Esophagus (tissue), 2 donors: ENCODE data around the gene IGSF9. TPM values are rescaled to one million over a fixed set of nuclear protein-coding genes. Genes with fewer than 3 reads are reported as not detected.

Experiments used
- H3K27ac ChIP-seq, 2 donors: one replicate each; pipeline ENCODE4 v1.5.1; 2013; ENCODE audit warnings: low read depth in 2 of 2, mild to moderate bottlenecking in 2 of 2, inconsistent platforms in 1 of 2, low read length in 1 of 2, moderate library complexity in 1 of 2
- H3K27me3 ChIP-seq, 2 donors: one replicate each; pipeline ENCODE4 v1.6.1; 2013; ENCODE audit warnings: low read length in 2 of 2, control low read depth in 1 of 2, mild to moderate bottlenecking in 1 of 2; ENCODE audit not compliant: insufficient read depth in 2 of 2, control insufficient read depth in 1 of 2
- H3K36me3 ChIP-seq, 2 donors: one replicate each; pipeline ENCODE4 v1.6.1; 2013; ENCODE audit warnings: low read length in 1 of 2; ENCODE audit not compliant: control insufficient read depth in 2 of 2, insufficient read depth in 2 of 2
- H3K4me1 ChIP-seq, 2 donors: one replicate each; pipeline ENCODE4 v1.6.1; 2013; ENCODE audit warnings: low read length in 1 of 2; ENCODE audit not compliant: control insufficient read depth in 2 of 2, insufficient read depth in 2 of 2
- H3K4me3 ChIP-seq, 2 donors: one replicate each; pipeline ENCODE4 v1.5.1; 2013; ENCODE audit warnings: low read length in 2 of 2, mild to moderate bottlenecking in 2 of 2, low read depth in 1 of 2, moderate library complexity in 1 of 2
- H3K9me3 ChIP-seq, 2 donors: one replicate each; pipeline ENCODE4 v1.6.1; 2013; ENCODE audit warnings: mild to moderate bottlenecking in 2 of 2, low read depth in 1 of 2, low read length in 1 of 2, moderate library complexity in 1 of 2; ENCODE audit not compliant: control insufficient read depth in 2 of 2, insufficient read depth in 1 of 2
- WGBS, 2 donors: extraction: QIAGEN DNeasy Blood & Tissue Kit; methylation state at CpG; one replicate each; pipeline ENCODE4 v1.1.7; 2013; 5-methylcytosine and 5-hydroxymethylcytosine counted together
- polyA plus RNA-seq, 2 donors: library from polyadenylated mRNA; stranded (reverse); fragments of 200-250 nt; gene quantifications; one replicate each; pipeline ENCODE4 v1.2.3, GENCODE V29; 2013
- donor health status: healthy with polysubstance abuse.
- donor health status: Bipolar disorder and iron deficiency.

IGSF9 gene
- polyA plus RNA-seq, 2 donors = 7.4 to 16.1 TPM

GRCh38 chr1:159951016-159951415 lies 5.6 kb upstream of the IGSF9 start:
- no peaks in the 10 kb centered on the region for H3K27me3 ChIP-seq
- 75 to 80% methylated on average over 2 of the region's 2 CpGs for WGBS, 2 donors
- no peak overlapping the region for H3K27ac ChIP-seq
- H3K4me1 ChIP-seq = peaks cover 0 to 9% of the 10 kb centered on the region in 2 donors
- no peaks in the 10 kb centered on the region for H3K9me3 ChIP-seq
- H3K36me3 ChIP-seq = no peaks in the 10 kb centered on the region
- H3K4me3 ChIP-seq = no peak overlapping the region

GRCh38 chr1:159949981-159950381 lies 4.6 kb upstream of the IGSF9 start:
- no peak overlapping the region for H3K27ac ChIP-seq
- peaks cover 0 to 9% of the 10 kb centered on the region in 2 donors for H3K4me1 ChIP-seq
- H3K27me3 ChIP-seq = no peaks in the 10 kb centered on the region
- no peaks in the 10 kb centered on the region for H3K9me3 ChIP-seq
- no peak overlapping the region for H3K4me3 ChIP-seq
- no peaks in the 10 kb centered on the region for H3K36me3 ChIP-seq
- WGBS, 2 donors = 93% methylated on average over 4 of the region's 4 CpGs

- peak overlapping the region in 1 of 2 donors; percentile 29 for H3K27ac ChIP-seq
- H3K4me3 ChIP-seq = no peak overlapping the region
- 37 to 48% methylated on average over 6 of the region's 6 CpGs for WGBS, 2 donors
- H3K27me3 ChIP-seq = no peaks in the 10 kb centered on the region
- H3K4me1 ChIP-seq = peaks cover 0 to 9% of the 10 kb centered on the region in 2 donors
- no peaks in the 10 kb centered on the region for H3K9me3 ChIP-seq
- H3K36me3 ChIP-seq = no peaks in the 10 kb centered on the region
Measured at GRCh38 chr1:159949123-159949522, 3.7 kb upstream of the IGSF9 start.

- Histone ChIP-seq H3K4me1 (peaks cover 0 to 13% of the 10 kb centered on the region in 2 donors), H3K27me3 (no peaks in the 10 kb centered on the region), H3K9me3 (no peaks in the 10 kb centered on the region), H3K36me3 (no peaks in the 10 kb centered on the region), H3K27ac (no peak overlapping the region), H3K4me3 (no peak overlapping the region)
- WGBS, 2 donors = 43 to 69% methylated on average over 1 of the region's 1 CpG
Measured at GRCh38 chr1:159947942-159948341, 2.5 kb upstream of the IGSF9 start.

- WGBS, 2 donors = 35 to 40% methylated on average over 9 of the region's 9 CpGs
- H3K4me3 ChIP-seq = no peak overlapping the region
- no peaks in the 10 kb centered on the region for H3K9me3 ChIP-seq
- H3K36me3 ChIP-seq = no peaks in the 10 kb centered on the region
- peak overlapping the region; percentile 38 to 48 for H3K27ac ChIP-seq
- H3K4me1 ChIP-seq = peaks cover 1 to 21% of the 10 kb centered on the region in 2 donors
- no peaks in the 10 kb centered on the region for H3K27me3 ChIP-seq
Measured at GRCh38 chr1:159946242-159947187, 1.1 kb upstream of the IGSF9 start.

- no peaks in the 10 kb centered on the region for H3K9me3 ChIP-seq
- 24 to 29% methylated on average over 11 of the region's 11 CpGs for WGBS, 2 donors
- H3K36me3 ChIP-seq = no peaks in the 10 kb centered on the region
- H3K4me3 ChIP-seq = peak overlapping the region; percentile 54 to 58
- no peaks in the 10 kb centered on the region for H3K27me3 ChIP-seq
- H3K27ac ChIP-seq = peak overlapping the region; percentile 85 to 89
- H3K4me1 ChIP-seq = peaks cover 2 to 30% of the 10 kb centered on the region in 2 donors
Measured at GRCh38 chr1:159944623-159945455, 574 bp downstream of the IGSF9 start.

- Histone ChIP-seq H3K27ac (peak overlapping the region; percentile 85 to 89), H3K27me3 (no peaks in the 10 kb centered on the region), H3K36me3 (no peaks in the 10 kb centered on the region), H3K9me3 (no peaks in the 10 kb centered on the region), H3K4me3 (peak overlapping the region in 1 of 2 donors; percentile 54), H3K4me1 (peaks cover 2 to 27% of the 10 kb centered on the region in 2 donors)
- WGBS, 2 donors = 47 to 59% methylated on average over 9 of the region's 9 CpGs
Measured at GRCh38 chr1:159943908-159944622, 1.3 kb downstream of the IGSF9 start.

- H3K36me3 ChIP-seq = no peaks in the 10 kb centered on the region
- H3K27ac ChIP-seq = peak overlapping the region in 1 of 2 donors; percentile 16
- WGBS, 2 donors = 55 to 76% methylated on average over 5 of the region's 5 CpGs
- peaks cover 2 to 30% of the 10 kb centered on the region in 2 donors for H3K4me1 ChIP-seq
- H3K4me3 ChIP-seq = no peak overlapping the region
- no peaks in the 10 kb centered on the region for H3K9me3 ChIP-seq
- H3K27me3 ChIP-seq = no peaks in the 10 kb centered on the region
Measured at GRCh38 chr1:159943278-159943640, 2.2 kb downstream of the IGSF9 start.

- Histone ChIP-seq H3K36me3 (no peaks in the 10 kb centered on the region), H3K4me3 (no peak overlapping the region), H3K9me3 (no peaks in the 10 kb centered on the region), H3K27ac (no peak overlapping the region), H3K4me1 (peaks cover 2 to 31% of the 10 kb centered on the region in 2 donors), H3K27me3 (no peaks in the 10 kb centered on the region)
- WGBS, 2 donors = 68 to 79% methylated on average over 15 of the region's 15 CpGs
Measured at GRCh38 chr1:159942632-159943277, 2.7 kb downstream of the IGSF9 start.
